ENCODE data around the gene KCNQ5.

Gene KCNQ5

DNA sequence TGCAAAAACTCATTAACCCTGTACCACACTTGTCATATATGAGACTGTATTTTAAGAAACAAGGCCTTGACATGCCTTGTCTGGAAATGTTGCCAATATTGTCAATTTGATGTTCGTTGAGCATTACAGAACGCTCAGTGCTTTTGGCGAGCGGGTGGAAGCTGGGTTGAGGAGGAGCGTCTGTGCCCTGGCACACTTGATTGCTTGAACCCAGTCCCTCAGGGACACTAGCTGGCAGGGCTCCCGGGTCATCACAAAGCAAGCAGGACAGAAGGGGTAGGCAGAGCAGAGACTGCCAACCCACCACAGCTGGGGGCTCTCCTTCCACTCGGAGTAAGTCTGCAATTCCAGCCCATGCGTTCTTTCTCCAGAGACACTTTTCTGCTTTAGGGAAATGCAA lies 317.1 kb downstream of the KCNQ5 start:
- no peaks in the 10 kb centered on the region for H3K27me3 Mint-ChIP-seq
- DNase-seq, result no peak
- H3K36me3 Mint-ChIP-seq, result no peaks in the 10 kb centered on the region
- CTCF ChIA-PET, result no interaction called here
- no peak overlapping the region for H3K27ac Mint-ChIP-seq
- H3K4me1 Mint-ChIP-seq, result no peaks in the 10 kb centered on the region
- H3K9me3 Mint-ChIP-seq, result no peaks in the 10 kb centered on the region
- no peak overlapping the region for H3K4me3 Mint-ChIP-seq

DNA sequence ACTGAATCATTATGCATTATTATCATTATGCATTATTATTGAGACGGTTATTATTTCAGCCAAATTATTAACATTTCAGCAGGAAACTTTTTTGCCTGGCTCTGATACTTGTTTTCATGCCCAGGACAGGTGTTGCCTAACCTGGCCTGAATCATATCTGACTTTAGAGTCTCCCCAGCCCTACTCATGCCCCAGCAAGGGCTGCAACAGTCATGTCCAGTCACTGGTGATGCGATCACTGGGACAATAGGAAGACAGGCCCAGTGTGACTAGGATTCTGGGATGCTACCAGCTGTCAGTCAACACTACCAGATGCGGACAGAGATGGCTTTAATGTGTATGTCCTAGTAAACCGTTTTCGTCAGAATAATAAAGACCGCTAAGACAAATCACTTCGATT lies 318.4 kb downstream of the KCNQ5 start:
- Mint-ChIP-seq H3K4me1 (no peaks in the 10 kb centered on the region), H3K4me3 (no peak overlapping the region), H3K27me3 (no peaks in the 10 kb centered on the region), H3K27ac (no peak overlapping the region), H3K36me3 (no peaks in the 10 kb centered on the region), H3K9me3 (no peaks in the 10 kb centered on the region)
- CTCF ChIA-PET, result no interaction called here
- DNase-seq, result no peak

DNA sequence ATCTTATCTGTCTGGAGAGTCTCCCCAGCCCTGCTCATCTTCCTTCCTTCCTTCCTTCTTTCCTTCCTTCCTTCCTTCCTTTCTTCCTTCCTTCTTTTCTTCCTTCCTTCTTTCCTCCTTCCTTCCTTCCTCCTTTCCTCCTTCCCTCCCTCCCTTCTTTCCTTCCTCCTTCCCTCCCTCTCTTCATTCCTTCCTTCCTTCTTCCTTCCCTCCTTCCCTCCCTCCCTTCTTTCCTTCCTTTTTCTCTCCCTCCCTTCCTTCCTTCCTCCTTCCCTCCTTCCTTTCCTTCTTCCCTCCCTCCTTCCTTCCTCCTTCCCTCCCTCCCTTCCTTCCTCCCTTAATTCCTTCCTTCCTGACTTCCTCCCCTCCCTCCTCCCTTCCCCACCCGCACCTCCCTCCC lies 319.4 kb downstream of the KCNQ5 start:
- no peak for DNase-seq
- Mint-ChIP-seq H3K36me3 (no peaks in the 10 kb centered on the region), H3K4me3 (no peak overlapping the region), H3K27me3 (no peaks in the 10 kb centered on the region), H3K4me1 (no peaks in the 10 kb centered on the region), H3K27ac (no peak overlapping the region), H3K9me3 (no peaks in the 10 kb centered on the region)
- CTCF ChIA-PET, result no interaction called here

DNA sequence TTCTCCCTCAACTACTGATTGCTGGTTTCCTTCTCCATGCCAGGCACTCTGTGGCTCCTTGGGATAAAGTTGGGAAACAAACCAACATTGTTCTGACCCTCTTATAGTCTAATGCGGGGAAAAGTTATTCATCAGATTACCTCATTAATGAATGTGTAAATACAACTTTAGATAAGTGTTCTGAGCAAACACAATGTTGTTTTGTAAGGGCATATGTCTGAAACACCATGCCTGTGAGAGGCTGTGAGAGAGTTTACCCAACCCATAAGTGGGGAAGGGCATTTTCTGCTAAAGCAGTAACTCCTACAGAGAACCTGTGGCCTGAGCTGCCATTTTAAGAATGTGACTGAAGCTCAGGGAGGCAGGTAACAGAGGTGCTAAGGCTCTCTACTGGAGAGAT lies 319.9 kb downstream of the KCNQ5 start:
- Mint-ChIP-seq H3K27me3 (no peaks in the 10 kb centered on the region), H3K9me3 (no peaks in the 10 kb centered on the region), H3K36me3 (no peaks in the 10 kb centered on the region), H3K4me3 (no peak overlapping the region), H3K27ac (no peak overlapping the region), H3K4me1 (no peaks in the 10 kb centered on the region)
- DNase-seq, result no peak
- CTCF ChIA-PET, result no interaction called here

DNA sequence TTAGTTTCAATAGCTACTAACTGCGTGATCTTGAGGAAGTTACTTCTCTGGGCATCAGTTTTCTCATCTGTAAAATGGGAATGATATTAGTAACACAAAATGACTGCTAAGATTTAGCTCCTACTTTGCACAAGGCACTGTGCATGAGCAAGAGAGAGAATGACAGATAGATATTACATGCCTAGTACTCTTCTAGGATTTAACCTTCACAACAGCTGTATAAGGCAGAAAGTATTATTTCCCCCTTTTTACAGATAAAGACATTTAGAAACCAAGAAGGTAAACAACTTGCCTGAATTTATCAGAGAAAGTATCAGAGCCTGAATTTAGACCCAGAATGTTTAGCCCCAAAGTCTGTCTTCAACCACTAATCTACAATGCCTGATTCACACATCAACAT lies 321.8 kb downstream of the KCNQ5 start:
- CTCF ChIA-PET, result no interaction called here
- Mint-ChIP-seq H3K4me3 (no peak overlapping the region), H3K4me1 (no peaks in the 10 kb centered on the region), H3K27me3 (no peaks in the 10 kb centered on the region), H3K36me3 (no peaks in the 10 kb centered on the region), H3K27ac (no peak overlapping the region), H3K9me3 (no peaks in the 10 kb centered on the region)
- DNase-seq, result no peak

DNA sequence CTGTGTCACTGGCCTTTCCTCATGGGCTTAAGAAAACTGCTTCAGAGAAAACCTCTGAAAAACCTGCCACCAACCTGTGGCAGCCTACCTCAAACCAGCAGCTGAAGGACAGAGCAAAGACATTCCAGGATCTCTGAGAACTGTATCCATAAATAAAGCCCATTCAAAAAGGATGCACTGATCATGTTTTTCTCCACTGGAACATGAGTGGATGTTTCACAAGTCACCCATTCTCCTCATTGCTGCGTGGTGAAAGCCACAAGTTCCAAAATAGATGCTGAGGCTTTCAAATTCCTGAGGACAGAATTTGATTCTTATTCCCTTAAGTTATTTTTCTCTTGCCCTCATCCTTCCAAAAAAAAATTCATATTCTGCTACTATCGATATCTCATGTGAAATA lies 322.8 kb downstream of the KCNQ5 start:
- CTCF ChIA-PET, result no interaction called here
- H3K36me3 Mint-ChIP-seq, result no peaks in the 10 kb centered on the region
- H3K27me3 Mint-ChIP-seq, result no peaks in the 10 kb centered on the region
- no peak for DNase-seq
- no peaks in the 10 kb centered on the region for H3K4me1 Mint-ChIP-seq
- H3K27ac Mint-ChIP-seq, result no peak overlapping the region
- no peaks in the 10 kb centered on the region for H3K9me3 Mint-ChIP-seq
- no peak overlapping the region for H3K4me3 Mint-ChIP-seq

DNA sequence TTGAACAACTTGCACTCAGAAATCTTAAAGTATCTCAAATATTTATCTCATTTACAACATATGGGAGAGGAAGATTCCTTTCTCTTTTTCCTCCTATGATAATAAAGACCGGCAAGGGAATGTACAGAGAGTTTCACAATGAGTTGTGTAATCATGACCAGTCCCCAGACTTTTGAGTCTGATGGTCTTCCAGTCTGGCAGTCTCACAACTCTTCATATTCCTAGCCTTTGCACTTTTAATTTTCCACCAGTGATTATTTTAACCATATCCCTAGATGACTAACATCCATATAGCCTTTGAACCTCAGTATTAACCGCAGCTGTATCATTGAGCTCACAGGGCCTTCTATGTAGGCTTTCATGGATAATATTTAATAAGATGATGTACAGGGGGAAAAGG lies 324.9 kb downstream of the KCNQ5 start:
- CTCF ChIA-PET, result no interaction called here
- Mint-ChIP-seq H3K27me3 (no peaks in the 10 kb centered on the region), H3K4me1 (no peaks in the 10 kb centered on the region), H3K9me3 (no peaks in the 10 kb centered on the region), H3K27ac (no peak overlapping the region), H3K36me3 (no peaks in the 10 kb centered on the region), H3K4me3 (no peak overlapping the region)
- no peak for DNase-seq

DNA sequence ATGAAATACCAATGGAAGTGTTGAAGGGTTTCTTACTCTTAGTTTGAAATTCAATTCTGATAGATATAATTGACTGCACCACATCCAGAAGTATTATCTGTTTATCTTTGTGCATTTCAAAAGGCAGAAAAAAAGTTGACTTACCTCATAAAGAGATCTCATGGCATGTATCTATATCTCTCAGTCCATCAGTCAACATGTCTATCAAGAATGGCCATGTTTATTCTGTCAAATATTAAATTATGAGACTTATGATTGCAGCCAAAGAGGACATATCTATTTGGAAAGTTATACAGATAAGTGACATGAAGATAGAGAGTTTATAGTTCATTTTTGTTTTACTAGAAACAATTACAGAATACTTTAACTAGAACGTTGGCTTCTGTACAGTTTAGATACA lies 325.7 kb downstream of the KCNQ5 start:
- Mint-ChIP-seq H3K4me3 (no peak overlapping the region), H3K36me3 (no peaks in the 10 kb centered on the region), H3K27me3 (no peaks in the 10 kb centered on the region), H3K9me3 (no peaks in the 10 kb centered on the region), H3K4me1 (no peaks in the 10 kb centered on the region), H3K27ac (no peak overlapping the region)
- CTCF ChIA-PET, result no interaction called here
- DNase-seq, result no peak

DNA sequence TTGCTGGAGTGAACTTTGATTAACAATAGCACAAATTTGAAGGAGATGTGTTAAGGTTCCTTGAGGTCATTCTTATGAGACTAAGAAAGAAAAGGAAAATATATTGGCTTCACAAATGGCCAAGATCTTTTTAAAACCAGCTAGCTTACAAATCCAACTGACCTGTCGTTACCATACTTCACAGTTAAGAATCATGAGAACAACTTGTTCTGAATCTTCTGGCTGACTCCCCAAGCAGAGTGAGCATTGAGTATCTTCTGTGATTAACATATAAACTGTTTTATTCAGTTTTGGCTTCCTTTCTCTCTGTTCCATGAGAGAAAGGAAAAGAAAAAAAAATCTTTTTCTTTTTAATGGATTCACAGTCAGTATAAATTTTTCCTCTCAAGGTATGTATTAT lies 326.3 kb downstream of the KCNQ5 start:
- Mint-ChIP-seq H3K27me3 (no peaks in the 10 kb centered on the region), H3K4me3 (no peak overlapping the region), H3K27ac (no peak overlapping the region), H3K4me1 (no peaks in the 10 kb centered on the region), H3K9me3 (no peaks in the 10 kb centered on the region), H3K36me3 (no peaks in the 10 kb centered on the region)
- CTCF ChIA-PET, result no interaction called here
- DNase-seq, result no peak

DNA sequence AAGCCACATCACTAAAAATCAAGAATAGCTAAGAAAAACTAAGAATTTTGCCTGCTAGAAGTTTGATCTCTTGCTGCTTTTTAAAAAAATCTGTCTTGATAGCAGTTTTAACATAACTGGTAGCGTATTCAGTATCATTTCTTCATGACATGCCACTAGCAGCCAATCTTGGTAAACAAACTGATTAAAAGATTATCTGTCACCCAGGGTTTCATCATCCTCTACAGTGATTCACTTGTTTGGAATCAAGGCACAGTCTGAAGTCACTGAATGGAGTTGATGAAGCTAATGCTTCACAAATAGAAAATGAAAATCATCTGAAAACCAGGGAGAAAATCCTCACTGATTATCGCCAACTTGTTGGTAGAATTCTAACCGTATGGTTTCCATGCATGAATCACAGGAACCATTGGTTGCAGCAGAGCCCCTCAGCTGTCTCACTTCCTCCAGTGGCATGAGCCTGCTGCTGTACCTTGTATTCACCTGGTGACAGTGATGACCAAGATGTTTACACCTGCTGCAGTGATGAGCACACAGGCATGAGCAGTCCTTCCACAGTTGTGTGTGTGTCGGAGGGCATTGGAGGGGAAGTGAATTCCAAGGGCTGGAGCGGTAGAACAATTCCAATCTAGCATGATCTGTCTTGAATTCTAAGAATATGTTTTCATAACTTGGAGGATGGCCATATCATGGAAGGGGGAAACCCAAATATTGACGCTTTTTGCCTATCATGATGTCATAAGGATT lies 328.4 kb downstream of the KCNQ5 start:
- H3K27ac Mint-ChIP-seq, result no peak overlapping the region
- H3K4me3 Mint-ChIP-seq, result no peak overlapping the region
- H3K4me1 Mint-ChIP-seq, result no peaks in the 10 kb centered on the region
- CTCF ChIA-PET, result no interaction called here
- H3K27me3 Mint-ChIP-seq, result no peaks in the 10 kb centered on the region
- no peaks in the 10 kb centered on the region for H3K36me3 Mint-ChIP-seq
- no peak for DNase-seq
- H3K9me3 Mint-ChIP-seq, result no peaks in the 10 kb centered on the region

DNA sequence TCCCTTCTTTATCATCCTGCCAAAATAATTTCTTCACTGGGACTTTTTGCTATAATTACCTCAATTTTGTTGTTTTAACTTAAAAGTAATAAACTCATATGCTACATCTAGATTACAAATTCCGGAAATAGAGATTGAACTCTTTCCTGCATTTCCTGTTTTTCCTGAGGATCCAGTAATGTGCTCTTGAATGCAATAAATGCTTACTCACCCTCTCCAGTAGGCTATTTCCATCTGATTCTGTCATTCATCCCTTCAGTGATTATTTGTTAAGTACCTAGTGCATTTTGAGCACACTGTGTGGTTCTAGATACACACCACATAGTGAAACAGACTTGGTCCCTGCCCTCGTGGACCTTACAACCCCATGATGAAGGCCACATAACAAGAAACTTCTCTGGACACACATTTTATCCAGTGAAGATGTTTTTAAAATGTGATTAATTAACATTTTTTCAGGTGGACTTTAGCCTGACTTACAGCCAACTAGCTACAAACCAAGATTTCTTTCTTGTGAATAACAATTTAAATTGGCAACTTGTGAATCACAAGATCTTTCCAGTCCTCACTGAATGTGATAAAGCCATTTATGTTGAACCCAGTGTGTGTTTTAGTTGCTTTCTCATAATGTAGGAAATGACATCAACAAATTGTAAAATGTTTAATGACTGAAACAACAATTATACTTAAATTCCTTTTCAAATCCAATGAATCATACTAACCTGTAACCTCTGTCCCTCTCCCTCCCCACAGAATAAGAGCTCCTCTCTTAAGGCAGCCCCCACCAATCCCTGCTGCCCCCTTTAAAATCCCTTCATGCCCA lies 331.2 kb downstream of the KCNQ5 start:
- Mint-ChIP-seq H3K4me3 (no peak overlapping the region), H3K36me3 (no peaks in the 10 kb centered on the region), H3K27me3 (no peaks in the 10 kb centered on the region), H3K27ac (no peak overlapping the region), H3K9me3 (no peaks in the 10 kb centered on the region), H3K4me1 (no peaks in the 10 kb centered on the region)
- CTCF ChIA-PET, result no interaction called here
- no peak for DNase-seq

DNA sequence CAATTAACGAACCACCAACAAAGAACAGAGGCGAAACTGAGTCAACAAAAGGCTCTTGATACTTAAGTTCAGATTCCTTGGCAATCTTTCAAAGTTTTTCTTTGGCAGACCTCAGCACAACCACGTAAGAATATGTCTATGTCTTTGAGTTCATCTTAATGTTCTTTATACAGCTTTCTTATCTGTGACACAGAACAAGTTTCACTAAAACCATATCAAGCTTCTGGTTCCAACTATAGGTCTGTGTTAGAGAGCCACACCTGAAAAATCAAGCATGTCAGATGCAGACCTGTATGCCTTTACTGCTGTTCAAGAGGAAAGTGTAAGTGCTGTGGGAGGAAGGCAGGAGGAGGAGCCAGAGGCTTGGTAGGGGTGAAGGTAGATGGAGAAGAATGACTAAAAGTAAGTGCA lies 332.1 kb downstream of the KCNQ5 start:
- CTCF ChIA-PET, result no interaction called here
- Mint-ChIP-seq H3K4me3 (no peak overlapping the region), H3K36me3 (no peaks in the 10 kb centered on the region), H3K9me3 (no peaks in the 10 kb centered on the region), H3K27me3 (no peaks in the 10 kb centered on the region), H3K4me1 (no peaks in the 10 kb centered on the region), H3K27ac (no peak overlapping the region)
- DNase-seq, result no peak

DNA sequence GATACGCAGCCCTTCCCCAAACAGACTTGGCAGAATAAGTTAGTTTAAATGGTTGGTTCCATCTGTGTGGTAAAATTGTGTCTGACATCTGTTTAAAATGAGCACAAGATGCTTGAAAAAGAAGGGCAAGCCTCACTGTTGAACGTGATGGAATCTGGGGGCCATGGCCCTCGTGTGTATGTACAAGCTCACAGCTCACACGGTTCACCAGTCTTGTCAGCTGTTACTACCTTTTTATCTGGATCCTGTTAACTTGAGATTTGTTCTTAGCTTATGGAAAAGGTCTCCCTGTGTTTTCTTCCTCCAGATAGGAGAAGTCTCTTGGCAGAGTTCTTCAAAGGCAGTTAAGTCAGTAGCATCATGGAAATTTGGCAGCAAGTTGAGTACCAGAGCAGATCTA lies 332.9 kb downstream of the KCNQ5 start:
- Mint-ChIP-seq H3K27ac (no peak overlapping the region), H3K27me3 (no peaks in the 10 kb centered on the region), H3K9me3 (no peaks in the 10 kb centered on the region), H3K4me1 (no peaks in the 10 kb centered on the region), H3K36me3 (no peaks in the 10 kb centered on the region), H3K4me3 (no peak overlapping the region)
- CTCF ChIA-PET, result no interaction called here
- DNase-seq, result no peak

DNA sequence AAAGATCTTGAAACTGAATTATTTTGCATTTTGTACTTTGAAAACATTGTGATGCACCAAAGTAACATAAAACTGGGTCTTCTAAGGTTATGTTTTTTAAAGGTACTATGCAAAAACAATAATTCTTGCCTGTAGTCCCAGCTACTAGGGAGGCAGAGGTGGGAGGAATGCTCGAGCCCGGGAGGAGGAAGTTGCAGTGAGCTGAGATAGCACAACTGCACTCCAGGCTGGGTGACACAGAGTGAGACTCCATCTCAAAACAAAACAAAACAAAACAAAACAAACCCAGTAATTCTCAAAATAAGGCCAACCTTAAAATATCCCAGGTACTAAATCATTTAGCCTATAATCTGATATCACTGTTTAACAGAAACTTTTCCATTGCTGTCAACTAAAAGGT lies 333.8 kb downstream of the KCNQ5 start:
- H3K4me1 Mint-ChIP-seq, result no peaks in the 10 kb centered on the region
- no peak overlapping the region for H3K27ac Mint-ChIP-seq
- CTCF ChIA-PET, result no interaction called here
- H3K4me3 Mint-ChIP-seq, result no peak overlapping the region
- no peaks in the 10 kb centered on the region for H3K36me3 Mint-ChIP-seq
- H3K9me3 Mint-ChIP-seq, result no peaks in the 10 kb centered on the region
- DNase-seq, result no peak
- no peaks in the 10 kb centered on the region for H3K27me3 Mint-ChIP-seq

DNA sequence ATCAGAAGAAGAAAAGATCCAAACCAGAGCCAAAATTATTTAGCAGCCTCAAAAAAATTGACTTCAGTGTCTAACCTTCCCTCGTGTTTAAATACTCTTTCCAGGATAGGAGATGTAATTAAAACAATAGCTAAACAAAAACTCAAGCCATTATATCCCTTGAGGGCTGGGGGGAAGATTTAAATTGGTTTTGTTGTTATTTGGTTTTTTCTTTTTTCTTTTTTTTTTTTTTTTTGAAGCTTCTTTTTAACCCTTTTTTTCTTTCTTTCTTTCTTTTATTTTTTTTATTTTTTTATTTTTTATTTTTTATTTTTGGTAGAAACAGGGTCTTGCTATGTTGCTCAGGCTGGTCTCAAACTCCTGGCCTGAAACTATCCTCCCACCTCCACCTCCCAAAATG lies 334.4 kb downstream of the KCNQ5 start:
- CTCF ChIA-PET, result no interaction called here
- Mint-ChIP-seq H3K36me3 (no peaks in the 10 kb centered on the region), H3K27ac (no peak overlapping the region), H3K9me3 (no peaks in the 10 kb centered on the region), H3K27me3 (no peaks in the 10 kb centered on the region), H3K4me1 (no peaks in the 10 kb centered on the region), H3K4me3 (no peak overlapping the region)
- no peak for DNase-seq
